ENCODE results near the gene RMP24.
A peak's percentile ranks its signal among the peaks of the same experiment; 100 is the strongest.
"Not testable (repeated sequence)": the region's sequence is repeated elsewhere in the genome, so short reads cannot be mapped to it uniquely, and the experiment has no call there.

RMP24 gene

DNA sequence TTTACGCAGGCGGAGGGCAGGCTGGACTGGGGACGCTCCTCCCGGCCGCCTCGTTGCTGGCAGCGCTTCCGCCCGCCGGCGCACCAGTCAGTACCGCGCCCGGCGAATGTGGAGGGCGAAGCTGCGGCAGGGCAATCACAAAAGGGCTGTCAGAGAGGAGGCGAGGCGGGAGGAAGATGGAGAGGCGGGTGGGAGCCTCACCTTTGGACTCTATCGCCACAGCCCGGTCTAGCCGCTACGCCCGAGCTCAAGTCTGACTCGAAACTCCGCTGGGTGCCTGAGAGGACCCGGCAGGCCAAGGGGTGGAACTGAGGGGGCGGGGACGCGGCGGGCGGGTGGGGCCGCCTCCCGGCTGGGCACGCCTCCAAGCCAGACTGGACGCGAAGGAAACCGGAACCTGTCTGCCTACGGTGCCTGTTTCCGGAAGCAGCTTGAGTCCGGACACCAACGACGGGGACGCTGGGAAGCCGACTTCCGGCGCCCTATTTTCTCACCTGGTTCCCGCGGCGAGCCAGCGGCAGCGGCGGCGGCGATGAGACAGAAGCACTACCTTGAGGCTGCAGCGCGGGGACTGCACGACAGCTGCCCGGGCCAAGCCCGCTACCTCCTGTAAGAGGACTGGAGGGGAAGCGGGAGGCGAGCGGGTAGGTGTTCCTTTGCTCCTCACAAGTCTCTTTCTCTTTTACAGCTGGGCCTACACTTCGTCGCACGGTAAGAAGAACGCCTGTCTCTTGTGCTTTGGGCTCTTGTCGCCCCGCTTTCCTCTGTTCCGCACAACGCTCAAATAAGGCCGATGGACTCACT, at the start of gene RMP24:
RMP24 (plus strand) TSS at position 483 of the 804 bp plus-strand sequence.
- DNase-seq: peak; percentile 96

DNA sequence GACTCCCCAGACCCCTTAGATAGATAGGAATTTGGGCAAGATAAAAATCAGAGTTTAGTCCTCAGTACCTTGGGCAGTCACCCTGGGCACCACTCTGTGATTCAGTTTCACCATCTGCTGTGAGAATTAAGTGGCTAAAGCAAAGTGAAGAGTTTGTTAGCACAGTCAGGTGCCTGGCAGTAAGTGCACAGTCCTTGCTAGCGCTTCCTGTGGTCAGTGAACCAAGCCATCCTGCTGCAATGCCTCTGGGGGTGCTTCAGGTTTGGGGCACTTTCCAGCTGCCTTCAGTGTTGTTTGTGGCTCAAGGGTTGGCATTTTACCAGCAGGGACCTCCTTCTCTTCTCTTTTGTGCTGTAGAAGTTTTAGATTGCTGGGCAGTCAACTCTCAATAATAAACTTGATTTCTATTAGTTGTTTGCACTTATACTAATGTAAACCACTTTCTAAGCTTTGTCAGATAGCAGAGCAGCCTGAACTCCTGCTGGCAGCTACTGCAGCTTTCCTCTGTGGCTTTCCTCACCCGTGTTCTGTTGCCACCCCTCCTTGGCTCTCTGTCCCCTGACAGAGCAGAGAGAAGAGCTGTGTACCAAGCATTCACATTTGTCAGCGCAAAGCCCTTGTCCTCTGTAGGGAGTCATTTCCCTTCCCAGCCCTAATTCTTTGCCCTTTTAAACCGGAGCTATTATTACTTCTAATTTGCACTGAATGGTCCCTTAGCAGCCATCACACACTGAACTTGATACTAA, 48.4 kb upstream of the RMP24 start:
- no peak for DNase-seq

DNA sequence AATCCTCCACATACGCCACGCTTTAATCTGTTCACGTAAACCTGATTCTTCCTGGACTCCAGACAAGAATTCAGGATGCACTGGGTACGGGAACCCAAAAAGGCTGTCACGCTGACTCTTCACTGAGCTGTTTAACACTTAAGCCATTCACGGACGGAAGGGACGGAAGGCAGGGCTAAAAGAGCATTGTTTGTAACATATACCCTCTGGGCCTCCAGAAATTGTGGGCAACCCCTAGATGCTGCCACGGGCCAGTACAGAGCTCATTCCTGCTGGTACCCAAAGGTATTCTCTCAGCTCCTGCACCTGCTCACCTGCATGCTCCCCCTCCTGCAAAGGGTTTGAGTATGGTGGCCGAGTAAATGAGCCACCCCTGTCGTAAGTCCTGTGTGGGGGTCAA, 45.6 kb upstream of the RMP24 start:
- DNase-seq: no peak

DNA sequence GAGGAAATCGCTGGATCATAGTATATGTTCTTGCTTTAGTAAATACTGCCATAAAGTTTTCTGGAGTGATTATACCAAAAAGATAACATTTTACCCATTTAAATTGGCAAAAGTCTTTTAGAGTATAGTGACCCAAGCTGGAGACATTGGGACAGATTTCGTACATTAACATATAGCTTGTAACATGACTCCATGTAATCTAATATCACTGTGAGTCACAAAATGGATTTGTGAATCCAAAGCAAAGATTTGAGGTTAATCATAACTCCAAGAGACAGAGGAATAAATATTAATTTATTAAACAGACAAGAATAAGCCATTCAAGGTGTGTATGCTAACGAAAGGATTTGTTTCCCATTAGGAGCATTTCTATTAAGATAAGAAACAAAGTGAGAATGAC, 45.0 kb upstream of the RMP24 start:
- no peak for DNase-seq

DNA sequence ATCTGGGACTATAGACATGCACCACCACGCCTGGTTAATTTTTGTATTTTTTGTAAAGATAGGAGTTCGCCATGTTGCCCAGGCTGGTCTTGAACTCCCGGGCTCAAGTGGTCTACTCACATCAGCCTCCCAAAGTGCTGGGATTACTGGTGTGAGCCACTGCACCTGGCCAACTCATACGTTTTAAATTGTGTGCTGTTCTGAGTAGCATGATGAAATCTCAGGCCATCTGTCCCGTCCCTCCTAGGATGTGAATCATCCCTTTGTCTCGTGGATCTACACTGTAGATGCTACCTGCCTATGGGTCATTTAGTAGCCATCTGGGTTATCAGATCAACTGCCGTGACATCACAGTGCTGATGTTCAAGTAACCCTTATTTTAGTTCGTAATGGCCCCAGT, 38.5 kb upstream of the RMP24 start:
- DNase-seq: no peak

DNA sequence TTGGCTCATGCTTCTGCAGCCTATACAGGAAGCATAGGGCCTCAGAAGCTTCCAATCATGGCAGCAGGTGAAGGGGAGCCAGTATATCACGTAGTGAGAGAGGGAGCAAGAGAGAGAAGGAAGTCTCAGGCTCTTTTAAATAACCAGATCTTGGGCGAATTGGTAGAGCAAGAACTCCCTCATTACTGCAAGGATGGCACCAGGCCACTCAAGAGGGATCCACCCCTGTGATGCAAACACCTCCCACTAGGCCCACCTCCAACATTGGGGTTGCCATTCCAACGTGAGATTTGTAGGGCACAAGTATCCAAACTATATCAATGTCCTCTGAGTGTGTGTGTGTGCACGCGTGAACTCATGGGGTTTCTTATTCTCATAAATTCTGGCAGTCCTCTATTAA, 37.6 kb upstream of the RMP24 start:
- no peak for DNase-seq

DNA sequence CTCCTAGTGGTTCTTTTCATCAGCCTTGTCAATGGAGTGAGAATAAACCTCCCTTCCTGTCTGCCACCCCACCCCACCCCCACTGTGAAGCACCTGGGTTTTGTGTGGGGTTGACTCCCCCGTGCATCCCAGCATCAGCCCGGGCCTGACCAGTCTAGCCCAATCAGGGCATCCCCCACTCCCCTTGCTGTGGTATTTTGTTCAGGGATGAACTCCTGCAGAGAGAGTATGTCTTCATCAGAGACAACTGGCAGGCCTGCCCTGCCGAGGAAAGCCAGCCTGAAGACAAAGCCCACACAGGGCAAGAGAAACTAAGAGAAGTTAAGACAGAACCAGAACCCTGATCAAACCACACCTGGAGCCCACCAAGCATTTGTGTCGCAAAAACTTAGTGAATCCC, 36.7 kb upstream of the RMP24 start:
- no peak for DNase-seq

DNA sequence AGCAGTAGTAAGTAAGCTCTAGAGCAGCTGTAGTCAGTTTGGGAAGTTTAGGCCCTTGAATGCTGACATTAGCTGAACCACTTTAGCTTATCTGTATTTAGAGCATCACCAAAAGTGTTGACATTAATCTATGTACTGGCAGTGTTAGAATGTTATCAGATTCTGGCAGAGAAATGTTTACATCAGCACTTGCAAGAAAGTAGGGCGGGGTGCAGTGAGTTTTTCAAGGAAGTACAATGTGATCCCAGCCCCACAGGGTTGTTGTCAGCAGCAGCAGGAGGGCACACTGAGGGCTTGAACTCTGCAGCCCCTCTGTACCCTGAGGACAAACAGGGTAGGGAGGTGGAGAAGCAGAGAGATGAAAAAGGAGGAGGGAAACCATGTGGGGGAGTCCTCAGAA, 35.5 kb upstream of the RMP24 start:
- DNase-seq: peak; percentile 12

DNA sequence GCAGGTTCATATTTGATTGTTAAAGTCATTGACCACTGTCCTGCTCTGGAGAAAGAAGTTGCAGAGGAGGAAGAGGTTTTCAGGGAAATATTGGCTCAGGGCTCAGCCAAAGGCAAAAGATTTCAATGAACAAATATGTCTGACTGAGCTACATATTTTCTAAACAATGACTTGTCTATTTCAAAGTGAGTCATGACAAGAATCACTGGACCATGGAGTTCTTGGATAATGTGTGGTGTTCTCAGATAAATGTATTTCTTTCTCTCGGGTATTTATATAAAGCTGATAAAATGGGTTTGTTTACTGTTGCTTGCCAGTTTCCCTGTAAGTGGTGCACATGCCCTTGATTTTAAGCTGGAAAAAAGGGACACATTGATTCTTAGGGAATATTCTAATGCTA, 34.3 kb upstream of the RMP24 start:
- no peak for DNase-seq

DNA sequence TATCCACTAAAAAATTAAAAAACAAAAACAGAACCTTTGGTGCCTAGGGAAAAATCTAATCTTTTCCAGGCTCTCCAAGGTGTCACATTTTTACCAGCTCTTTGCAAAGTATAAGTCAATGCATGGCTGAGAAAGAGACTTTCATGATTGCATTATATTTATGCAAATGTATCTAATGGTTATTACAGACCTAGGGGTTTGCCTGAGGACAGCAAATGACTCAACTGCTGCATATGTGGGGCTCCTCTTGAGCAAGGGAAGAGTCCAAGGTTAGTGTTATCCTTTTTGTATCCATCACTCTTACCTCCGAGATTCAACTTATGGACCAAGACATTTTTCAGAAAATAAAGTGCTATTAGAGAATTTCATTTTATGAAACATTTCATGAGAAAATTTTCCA, 33.9 kb upstream of the RMP24 start:
- DNase-seq: no peak

DNA sequence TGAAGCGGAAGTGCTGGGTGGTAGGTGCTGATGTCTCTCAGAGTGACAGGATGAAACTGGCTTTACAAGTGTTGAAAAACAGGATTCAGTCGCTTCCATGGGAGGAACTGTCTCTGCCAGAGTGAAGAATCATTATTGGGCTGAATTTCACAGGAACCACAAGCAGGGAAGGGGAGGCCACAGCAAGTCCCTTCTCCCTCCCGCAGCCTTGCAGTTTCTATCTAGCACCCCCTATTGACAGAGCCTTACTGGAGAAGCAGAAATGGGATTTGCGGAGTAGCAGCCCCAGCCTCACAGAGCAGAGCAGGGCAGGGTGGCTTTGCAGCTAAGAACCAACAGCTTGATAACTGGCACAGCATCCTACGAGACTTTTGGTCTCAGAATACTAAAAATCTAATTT, 33.3 kb upstream of the RMP24 start:
- no peak for DNase-seq

DNA sequence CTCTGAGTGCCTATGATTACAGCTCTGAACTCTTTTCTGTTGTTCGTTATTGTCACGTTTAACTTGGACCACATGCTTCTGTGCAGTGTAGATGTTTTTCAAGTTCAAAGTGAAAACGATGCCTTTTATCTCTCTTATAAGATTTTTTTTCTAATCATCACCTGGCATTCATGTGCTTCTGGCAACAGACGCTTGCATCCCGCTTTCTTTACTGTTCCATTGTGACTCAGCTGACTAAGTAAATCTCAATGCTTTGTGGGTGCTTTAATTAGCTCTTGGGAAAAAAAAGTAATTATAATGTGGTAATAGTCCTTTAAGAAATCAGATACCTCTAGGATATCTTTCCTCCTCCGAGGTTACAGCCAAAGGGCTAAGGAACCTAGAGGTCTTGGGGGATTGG, 31.2 kb upstream of the RMP24 start:
- no peak for DNase-seq

DNA sequence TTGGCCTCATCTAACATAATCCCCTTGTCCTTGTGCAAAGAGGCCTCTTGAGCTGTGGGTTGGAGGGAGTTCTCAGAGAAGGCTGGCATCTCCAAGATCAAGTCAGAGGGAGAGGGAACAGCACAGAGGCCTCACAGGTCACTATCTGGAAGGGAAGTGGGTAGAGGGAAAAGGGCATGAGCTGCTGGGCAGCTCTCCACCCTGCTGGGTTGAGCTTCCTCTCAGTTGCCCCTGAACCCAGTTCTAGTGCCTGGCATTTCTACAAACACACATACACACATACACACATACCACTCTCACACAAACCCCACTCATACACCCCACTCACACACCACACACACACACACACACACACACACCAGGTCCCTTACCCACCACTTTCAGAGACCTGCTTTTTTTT, 30.3 kb upstream of the RMP24 start:
- DNase-seq: no peak

DNA sequence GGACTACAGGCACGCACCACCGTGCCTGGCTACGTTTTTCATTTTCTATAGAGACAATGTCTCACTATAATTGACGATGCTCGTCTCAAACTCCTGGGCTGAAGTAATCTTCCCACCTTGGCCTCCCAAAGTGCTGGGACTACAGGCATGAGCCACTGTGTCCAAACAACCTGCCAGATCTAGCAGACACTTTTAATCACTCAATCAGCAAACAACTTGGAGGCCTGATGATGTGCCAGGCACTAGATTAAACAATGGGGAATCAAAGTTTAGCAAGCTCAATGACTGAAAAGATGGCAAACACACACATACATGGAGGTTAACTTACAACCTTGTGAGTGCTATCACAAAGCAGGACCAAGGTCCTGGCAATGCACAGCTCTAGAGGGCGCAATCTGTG, 29.8 kb upstream of the RMP24 start:
- no peak for DNase-seq

DNA sequence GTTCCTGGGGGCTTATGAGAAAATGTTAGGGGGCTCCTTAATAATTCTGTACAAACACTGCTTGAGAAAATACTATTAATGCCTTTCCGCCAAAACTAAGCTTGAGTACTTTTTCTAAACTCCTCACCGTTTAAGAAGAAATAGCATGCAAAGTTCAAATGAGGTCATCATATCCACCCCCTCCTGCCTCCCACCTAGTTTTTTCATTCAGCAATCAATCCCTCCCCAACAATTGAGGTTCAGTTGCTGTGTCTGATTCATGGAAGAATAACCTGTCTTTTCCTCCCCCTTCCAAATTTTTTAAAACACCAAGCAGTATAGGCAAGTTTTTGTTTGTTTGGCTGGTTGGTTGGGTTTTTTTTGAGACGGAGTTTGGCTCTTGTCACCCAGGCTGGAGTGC, 24.4 kb upstream of the RMP24 start:
- no peak for DNase-seq

DNA sequence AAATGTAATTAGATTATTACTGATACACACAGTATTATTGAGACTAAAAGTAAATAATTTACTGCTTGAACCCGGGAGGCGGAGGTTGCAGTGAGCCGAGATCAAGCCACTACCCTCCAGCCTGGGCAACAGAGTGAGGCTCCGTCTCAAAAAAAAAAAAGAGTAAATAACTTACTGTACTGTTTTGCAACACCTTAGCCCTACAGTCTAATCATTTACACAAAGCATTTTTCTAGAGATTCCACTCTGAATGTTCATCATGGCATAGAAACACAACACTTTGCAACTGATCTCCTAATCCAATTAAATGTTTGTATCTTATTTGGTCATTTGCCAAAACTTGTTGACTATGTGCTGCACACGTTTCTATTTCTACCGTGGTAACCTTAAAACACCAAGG, 23.4 kb upstream of the RMP24 start:
- DNase-seq: peak; percentile 25

DNA sequence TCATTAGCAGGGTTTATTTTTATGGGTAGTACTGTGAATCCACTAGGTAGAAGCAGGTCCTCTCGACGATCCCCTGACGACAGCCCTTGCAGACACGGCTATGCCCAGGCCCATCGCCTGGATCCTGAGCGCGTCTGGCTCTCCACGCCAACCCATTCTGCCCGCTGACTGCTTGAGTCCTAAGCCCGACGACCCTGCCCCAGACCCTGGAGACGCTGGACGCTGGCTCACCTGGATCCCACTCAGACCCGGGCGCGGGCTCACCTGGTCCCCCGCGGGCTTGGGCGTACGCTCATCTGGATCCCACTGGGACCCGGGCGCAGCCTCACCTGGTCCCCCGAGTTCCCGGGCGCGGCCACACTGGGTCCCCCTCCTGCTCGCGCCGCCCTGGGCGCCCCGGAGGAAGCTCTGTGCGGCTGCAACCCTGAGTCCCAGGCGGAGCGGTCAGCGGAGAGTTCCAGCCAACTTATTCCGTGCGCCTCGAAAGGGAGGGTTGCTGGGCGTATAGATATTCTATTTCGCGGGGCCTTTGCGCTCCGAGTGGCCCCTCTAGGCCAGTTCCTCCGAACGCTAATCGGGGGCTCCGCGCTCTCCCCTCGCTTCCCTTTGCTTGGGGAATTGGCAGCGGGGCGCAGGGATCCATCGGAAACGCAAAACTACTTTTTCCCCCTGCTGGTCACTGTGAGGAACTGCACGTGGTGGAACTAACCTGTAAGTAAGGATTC, 22.4 kb upstream of the RMP24 start:
- DNase-seq: peak; percentile 82

DNA sequence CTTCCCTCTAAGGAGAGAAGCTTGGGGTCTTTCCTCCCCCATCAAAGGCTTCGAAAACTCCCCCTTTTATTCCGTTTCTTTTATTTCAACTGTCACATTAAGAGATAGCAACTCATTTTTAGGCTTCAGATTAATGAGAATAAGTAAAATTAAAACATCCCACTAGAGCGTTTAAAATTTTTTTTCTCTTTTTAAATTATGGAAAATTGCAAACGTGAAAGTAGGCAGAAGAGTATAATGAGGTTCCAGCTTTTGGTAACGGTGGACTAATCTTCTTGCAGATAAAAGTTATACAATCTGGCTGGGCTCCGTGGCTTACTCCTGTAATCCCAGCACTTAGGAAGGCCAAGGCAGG, 21.9 kb upstream of the RMP24 start:
- DNase-seq: no peak

DNA sequence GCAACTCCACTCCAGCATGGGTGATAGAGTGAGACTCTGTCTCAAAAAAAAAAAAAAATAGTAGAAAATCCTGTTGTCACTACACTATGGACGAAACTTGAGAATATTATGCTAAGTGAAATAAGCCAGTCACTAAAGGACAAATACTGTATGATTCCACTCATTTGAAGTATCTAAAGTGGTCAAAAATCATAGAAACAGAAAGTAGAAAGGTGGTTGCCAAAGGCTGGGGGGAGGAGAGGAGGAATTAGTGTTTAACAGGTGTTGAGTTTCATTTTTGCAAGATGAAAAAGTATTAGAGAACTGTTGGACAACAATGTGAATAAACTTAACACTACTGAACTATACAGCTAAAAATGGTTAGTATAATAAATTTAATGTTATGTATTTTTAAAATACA, 18.8 kb upstream of the RMP24 start:
- DNase-seq: no peak

DNA sequence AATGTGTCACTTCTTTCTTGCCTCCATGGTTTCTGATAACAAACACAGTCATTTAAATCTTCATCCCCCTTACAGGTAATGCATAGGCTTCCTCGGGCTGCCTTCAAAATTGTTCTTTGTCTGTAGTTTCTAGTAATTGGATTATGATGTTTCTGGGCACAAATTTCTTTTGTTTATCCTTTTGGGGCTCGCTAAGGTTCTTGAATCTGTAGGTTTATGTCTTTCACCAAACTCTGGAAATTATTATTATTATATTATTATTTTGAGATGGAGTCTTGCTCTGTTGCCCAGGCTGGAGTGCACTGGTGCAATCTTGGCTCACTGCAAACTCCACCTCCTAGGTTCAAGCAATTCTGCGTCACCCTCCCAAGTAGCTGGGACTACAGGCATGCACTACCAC, 16.3 kb upstream of the RMP24 start:
- DNase-seq: no peak

DNA sequence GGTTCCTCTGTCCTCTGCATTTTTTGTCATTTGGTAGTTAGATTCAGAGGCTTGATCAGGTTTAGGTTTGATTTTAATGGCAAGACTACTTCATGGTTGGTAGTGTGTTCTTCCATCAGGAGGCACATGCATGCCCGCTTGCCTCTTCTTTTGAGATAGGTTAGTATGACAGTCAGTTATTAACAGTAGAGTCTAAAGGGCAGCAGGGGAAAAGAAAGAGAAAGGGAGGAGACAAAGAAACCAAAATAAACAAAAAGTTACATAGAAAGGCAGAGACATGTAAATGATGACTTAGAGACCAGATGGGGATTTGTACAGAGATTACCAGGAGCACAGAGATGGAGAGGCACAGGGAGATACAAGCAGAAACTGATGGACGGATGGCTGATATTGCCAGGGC, 10.2 kb upstream of the RMP24 start:
- DNase-seq: no peak

DNA sequence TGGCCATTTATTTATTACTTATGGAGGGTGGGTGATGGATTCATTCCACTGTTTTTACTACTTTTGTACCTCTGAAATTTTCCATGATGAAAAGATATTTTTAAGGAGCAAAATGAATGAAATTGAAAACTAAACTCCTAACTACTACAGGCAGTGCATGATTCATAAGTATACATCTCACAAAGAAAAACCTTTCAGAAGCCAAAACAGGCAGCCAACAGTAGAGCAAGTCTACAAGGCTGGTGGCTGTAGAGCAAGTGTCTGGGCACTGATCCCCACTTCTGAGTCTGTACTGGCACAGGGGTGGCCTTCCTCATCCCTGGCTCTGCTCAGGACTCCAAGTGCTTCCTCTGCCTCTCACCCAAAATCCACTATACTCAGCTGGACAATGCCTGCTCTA, 8.2 kb upstream of the RMP24 start:
- DNase-seq: no peak

DNA sequence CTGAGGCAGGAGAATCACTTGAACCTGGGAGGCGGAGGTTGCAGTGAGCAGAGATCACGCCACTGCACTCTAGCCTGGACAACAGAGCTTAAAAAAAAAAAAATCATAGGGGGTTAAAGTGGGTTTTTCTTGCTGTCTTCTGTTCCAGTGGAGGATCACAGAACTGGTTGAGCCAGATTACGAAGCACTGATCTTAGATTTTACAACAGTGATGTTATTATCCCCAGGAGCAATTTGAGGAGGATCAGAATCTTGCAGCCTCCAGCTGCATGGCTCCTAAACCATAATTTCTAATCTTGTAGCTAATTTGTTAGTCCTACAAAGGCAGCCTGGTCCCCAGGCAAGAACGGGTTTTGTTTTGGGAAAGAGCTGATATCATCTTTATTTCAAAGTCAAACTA, 4.6 kb upstream of the RMP24 start:
- not testable (repeated sequence) for DNase-seq

DNA sequence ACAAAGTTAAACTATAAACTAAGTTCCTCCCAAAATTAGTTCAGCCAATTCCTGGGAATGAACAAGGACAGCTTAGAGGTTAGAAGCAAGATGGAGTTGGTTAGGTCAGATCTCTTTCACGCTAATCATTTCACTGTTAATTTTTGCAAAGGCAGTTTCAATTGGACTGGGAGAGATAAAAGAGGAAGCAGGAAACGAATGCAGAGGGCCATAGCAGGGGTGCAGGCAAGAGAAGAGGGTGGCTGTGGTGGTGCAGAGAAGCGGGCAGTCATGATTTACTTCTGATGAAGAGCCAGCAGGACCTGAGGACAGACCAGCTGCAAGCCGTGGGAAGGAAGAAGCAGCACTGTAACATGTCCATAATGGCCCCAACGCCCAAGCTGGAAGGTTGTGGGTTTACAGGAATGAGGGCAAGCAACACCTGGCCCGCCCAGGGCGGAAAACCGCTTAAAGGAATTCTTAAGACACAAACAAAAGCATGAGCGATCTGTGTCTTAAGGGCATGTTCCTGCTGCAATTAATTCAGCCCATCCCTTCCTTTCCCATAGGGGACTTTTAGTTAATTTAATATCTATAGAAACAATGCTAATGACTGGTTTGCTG, 4.1 kb upstream of the RMP24 start:
- DNase-seq: no peak
